ENCODE data around the gene NCKAP5. TPM values are rescaled to one million over a fixed set of nuclear protein-coding genes. Genes with fewer than 3 reads are reported as not detected.

Gene NCKAP5
- total and polyA plus RNA-seq, 11 donors: 0.51 to 10.5 (median 5.2) TPM

GRCh38 chr2:133418671-133419070, 149.6 kb downstream of the NCKAP5 start:
- no peak overlapping the region for H3K27ac ChIP-seq
- H3K9me3 ChIP-seq: no peaks in the 10 kb centered on the region
- H3K27me3 ChIP-seq: no peaks in the 10 kb centered on the region
- TF ChIP-seq CTCF (IDR thresholded peaks at IDR 0.05): no peak
- no peak for TF ChIP-seq POLR2A (IDR thresholded peaks at IDR 0.05)
- H3K4me3 ChIP-seq: no peak overlapping the region
- 83 to 85% (median 84%) methylated on average over 4 of the region's 4 CpGs for WGBS, 4 donors
- ATAC-seq (no peak), DNase-seq (no peak)
- peaks cover 0 to 36% (median 7%) of the 10 kb centered on the region in 12 donors for H3K4me1 ChIP-seq
- intact Hi-C loops (cut with DNase I): no loop called here
- no peaks in the 10 kb centered on the region for H3K36me3 ChIP-seq

GRCh38 chr2:133418021-133418420, 150.2 kb downstream of the NCKAP5 start:
- DNase-seq (no peak), ATAC-seq (no peak)
- Histone ChIP-seq H3K4me3 (no peak overlapping the region), H3K27me3 (no peaks in the 10 kb centered on the region), H3K36me3 (no peaks in the 10 kb centered on the region), H3K4me1 (peaks cover 0 to 36% (median 7%) of the 10 kb centered on the region in 12 donors), H3K9me3 (no peaks in the 10 kb centered on the region), H3K27ac (no peak overlapping the region)
- 81 to 86% (median 85%) methylated on average over 2 of the region's 2 CpGs for WGBS, 4 donors
- TF ChIP-seq POLR2A (IDR thresholded peaks at IDR 0.05) (no peak), CTCF (IDR thresholded peaks at IDR 0.05) (no peak)
- intact Hi-C loops (cut with DNase I): no loop called here

- DNase-seq: no peak
- ATAC-seq: no peak
- 81 to 88% (median 83%) methylated on average over 4 of the region's 4 CpGs for WGBS, 4 donors
- intact Hi-C loops (cut with DNase I): no loop called here
- H3K4me3 ChIP-seq: no peak overlapping the region
- no peak for TF ChIP-seq CTCF (IDR thresholded peaks at IDR 0.05)
- TF ChIP-seq POLR2A (IDR thresholded peaks at IDR 0.05): no peak
- no peaks in the 10 kb centered on the region for H3K36me3 ChIP-seq
- H3K4me1 ChIP-seq: peaks cover 0 to 36% (median 7%) of the 10 kb centered on the region in 12 donors
- no peak overlapping the region for H3K27ac ChIP-seq
- no peaks in the 10 kb centered on the region for H3K27me3 ChIP-seq
- no peaks in the 10 kb centered on the region for H3K9me3 ChIP-seq
Observed at GRCh38 chr2:133417415-133417814, 150.8 kb downstream of the NCKAP5 start.

GRCh38 chr2:133416736-133417135, 151.5 kb downstream of the NCKAP5 start:
- TF ChIP-seq POLR2A (IDR thresholded peaks at IDR 0.05) (no peak), CTCF (IDR thresholded peaks at IDR 0.05) (no peak)
- H3K27ac ChIP-seq: no peak overlapping the region
- H3K9me3 ChIP-seq: no peaks in the 10 kb centered on the region
- ATAC-seq: no peak
- WGBS, 4 donors: 75 to 82% (median 77%) methylated on average over 4 of the region's 4 CpGs
- DNase-seq: no peak
- no peaks in the 10 kb centered on the region for H3K27me3 ChIP-seq
- H3K4me3 ChIP-seq: no peak overlapping the region
- H3K4me1 ChIP-seq: peaks cover 0 to 29% (median 7%) of the 10 kb centered on the region in 12 donors
- H3K36me3 ChIP-seq: no peaks in the 10 kb centered on the region
- intact Hi-C loops (cut with DNase I): no loop called here
